Measurements from ENCODE around the gene SELENBP1.
A peak's percentile ranks its signal among the peaks of the same experiment; 100 is the strongest.
"Not testable (repeated sequence)": the region's sequence is repeated elsewhere in the genome, so short reads cannot be mapped to it uniquely, and the experiment has no call there.

The SELENBP1 gene

DNA sequence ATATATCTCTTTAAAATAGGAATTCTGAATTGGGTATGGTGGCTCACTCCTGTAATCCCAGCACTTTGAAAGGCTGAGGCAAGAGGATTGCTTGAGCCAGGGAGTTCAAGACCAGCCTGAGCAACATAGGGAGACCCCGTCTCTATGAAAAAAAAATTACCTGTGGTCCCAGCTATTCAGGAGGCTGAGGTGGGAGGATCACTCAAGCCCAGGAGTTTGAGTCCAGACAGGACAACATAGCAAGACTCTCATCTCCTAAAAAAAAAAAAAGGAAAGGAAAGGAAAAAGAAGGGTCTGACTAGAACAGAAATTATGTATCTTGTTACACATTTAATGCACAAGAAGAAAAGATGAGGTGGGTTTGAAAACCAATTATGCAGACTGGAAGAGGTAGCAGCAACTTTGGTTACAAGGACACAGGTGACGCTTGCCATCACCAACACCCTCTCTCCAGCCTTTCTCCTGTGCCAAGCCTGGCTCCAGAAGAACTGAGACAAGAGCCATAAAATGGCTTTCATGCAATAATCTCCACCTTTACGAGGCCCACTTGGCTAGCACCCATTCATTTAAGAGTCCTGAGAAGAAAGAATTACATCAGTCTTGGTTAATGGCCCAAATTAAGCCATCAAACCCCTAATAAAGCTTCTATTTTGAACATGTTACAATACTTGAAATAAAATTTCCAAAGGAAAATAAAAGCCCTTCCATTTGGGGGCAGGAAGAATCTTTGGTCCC is 4.8 kb upstream of the SELENBP1 start:
- no peak for DNase-seq (ENCODE audit: low read depth, low spot score)

DNA sequence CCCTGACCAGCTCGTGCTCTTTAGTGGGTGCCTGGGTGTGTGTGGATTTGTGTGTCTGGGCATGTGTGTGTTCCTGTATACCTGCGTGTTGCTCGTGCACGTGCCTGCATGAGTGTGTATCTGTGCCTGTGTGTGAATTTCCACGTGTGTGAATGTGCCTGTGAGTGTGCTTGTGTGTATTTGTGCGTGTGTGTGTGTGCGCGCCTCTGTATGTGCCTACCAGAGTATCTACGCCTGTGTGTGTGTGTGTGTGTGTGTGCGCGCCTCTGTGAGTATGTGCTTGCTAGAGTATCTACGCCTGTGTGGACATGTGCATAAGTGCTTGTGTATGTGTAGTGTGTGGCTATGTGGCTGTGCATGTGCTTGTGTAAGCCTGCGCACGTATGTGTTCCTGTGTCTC is 691 bp upstream of the SELENBP1 start:
- no peak for DNase-seq (ENCODE audit: low read depth, low spot score)

DNA sequence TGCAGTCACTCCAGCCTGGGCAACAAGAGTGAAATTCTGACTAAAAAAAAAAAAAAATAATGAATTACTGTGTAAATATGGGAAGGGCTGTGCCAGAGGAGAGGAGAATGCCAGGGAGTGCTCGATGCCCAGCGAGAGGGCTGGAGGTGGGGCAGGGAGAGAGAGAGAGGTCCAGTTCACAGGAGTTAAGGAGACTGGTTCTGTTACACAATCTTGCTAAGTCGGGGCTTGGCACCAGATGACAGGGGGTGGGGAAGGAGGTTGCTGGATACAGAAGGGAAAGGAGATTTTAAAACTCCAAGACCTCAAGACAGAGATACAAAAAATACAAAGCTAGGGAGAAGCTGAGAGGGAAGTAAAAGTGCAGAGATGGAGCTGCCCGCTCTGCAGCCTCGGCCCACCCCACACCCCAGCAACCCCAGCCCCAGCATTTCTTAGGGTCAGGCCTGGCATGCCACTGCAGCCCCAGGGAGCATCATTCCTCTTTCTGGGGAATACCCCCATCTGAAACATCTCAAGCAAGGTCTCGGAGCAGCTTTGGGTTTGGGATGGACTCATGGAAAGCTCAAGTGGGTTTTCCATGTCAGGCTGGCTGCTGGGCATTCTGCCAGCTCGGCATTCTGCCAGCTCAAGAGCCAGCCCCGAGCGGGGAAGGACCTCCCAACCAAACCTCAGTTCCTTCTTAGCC is 991 bp downstream of the SELENBP1 start:
- DNase-seq (ENCODE audit: low read depth, low spot score) = no peak

DNA sequence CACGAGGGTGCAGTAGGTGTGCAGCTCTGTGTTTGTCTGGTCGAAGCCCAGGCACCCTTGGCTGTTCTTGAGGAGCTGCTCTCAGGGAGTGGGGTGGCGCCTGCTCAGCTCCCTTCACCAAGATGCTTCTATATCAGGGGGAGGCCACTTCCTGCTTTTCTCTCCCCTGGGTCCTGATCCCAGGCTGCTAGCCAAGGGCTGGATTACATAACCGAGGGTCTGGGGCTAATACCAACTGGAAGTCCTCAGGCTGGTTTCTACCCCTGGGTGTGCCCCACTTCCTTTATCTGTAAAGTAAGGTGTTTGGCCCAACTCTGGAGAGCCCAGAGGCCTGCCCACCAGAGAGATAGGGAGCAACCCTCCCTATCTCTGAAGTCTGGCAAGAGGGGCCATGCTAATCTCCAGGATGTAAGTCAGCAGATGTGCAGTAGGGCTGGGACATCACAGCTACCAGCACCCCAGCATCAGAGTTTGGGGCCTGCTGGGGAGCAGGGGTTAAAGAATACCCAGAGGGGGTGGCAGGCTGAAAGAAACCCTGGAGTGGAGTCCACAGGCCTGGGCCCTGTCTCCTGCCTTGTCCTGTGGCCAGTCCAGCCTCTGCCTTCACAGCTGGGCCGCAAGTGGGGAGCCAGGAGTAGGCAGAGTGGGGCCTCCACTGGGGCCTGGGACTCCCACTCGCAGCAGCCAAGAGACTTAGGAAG is 2.1 kb downstream of the SELENBP1 start:
- no peak for DNase-seq (ENCODE audit: low read depth, low spot score)

DNA sequence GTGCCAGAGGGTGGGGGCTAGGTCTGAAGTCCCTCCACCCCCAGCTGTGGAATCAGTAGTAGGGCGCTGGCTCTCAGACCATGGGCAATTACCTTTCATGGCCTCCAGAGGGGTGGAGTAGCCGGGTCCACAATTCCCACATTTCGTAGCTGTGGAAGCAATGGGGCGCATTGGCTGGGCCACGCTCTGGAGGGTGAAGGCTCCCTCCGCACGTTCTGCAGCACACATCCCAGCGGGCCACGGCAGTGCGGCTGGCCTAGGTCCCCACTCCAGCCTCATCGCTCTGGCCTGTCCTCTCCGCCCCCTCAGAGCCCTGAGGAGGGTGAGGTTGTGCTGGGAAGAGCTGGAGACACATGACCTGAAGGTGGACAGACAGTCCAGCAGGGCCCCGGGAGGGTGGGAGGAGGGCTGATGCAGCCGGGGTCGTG is 2.9 kb downstream of the SELENBP1 start:
- DNase-seq (ENCODE audit: low read depth, low spot score) = no peak

DNA sequence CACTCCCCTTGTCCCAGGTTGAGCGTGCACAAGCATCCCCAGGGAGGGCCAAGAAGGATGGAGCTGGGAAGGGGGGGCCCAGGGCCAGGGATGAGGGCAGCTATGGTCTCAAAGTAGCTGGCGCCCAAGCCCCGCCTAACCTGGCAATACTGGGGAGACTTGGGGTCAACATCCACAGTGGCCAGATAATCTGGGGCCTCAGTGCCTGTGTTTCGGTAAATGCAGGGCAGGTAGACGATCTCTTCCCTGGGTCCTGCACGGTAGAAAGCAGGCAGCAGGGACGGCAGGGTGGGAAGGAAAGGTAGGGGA is 3.2 kb downstream of the SELENBP1 start:
- no peak for DNase-seq (ENCODE audit: low read depth, low spot score)

DNA sequence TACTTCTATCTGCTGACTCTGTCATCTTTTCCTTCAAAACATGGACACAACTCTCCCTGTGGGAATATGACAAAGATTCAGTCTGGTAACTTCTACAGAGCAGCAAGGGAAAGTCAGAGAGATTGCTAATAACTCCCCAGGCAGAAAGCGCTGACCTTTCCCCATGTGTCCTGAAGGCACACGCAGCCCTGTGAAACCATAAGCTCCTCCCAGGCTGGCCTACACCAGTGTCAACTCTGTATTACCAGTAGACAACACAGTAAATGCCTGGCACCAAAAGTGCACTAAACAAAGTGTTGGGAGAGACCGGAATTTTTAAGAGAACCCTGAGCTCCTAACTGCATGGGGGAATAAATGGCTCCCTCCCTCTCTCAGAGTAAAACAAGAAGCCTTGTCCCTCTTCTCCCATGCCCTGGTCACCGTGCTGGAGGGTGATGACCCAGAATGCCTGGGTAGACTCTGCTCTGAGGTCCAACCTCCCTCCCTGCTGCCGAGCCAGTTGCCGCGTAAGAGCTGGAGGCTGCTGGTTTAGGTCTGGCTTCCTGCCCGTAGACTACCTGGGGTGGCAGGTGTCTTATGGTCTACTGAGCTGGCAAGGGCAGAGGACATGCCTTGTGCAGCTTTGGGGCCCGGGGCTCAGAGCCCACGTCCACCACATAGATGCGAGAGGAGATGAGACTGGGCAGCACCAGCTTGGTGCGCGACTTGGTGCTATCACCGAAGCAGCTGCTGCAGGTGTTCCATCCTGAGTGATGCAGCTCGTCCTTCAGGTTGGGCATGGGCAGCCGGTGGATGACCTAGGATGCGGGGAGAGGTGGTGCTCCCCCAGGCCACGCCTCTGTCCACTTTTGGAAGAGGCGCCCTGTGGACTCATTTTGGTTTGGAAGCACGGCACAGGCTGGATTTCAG is 3.9 kb downstream of the SELENBP1 start:
- DNase-seq (ENCODE audit: low read depth, low spot score) = no peak

DNA sequence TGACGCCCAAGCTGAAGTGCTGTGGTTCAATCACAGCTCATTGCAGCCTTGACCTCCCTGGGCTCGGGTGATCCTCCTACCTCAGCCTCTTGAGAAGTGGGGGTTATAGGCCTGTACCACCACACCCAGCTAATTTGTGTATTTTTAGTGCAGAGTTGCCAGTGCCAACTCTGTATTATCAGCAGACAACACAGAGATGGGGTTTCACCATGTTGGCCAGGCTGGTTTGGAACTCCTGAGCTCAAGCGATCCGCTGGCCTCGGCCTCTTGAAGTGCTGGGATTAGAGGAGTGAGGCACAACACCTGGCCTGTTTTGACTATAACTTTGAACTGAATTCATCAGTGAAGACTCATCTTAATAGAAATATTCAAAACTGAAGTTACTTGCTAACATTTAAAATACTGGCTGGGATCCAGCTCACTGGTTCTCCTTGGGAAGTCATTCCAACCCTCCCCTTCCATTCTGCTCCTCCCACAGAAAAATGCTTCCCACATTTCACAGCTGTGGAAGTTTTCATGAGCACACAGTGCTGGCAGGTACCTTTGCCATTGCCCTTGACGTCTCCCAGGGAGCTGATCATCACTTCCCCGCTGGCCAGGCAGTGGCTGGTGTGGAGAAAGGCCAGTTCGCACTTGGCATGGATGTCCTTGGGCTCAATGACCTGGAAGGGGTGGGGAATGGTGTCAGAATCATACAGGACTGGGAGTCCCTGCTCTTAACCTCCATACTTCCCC is 4.7 kb downstream of the SELENBP1 start:
- DNase-seq (ENCODE audit: low read depth, low spot score) = no peak

DNA sequence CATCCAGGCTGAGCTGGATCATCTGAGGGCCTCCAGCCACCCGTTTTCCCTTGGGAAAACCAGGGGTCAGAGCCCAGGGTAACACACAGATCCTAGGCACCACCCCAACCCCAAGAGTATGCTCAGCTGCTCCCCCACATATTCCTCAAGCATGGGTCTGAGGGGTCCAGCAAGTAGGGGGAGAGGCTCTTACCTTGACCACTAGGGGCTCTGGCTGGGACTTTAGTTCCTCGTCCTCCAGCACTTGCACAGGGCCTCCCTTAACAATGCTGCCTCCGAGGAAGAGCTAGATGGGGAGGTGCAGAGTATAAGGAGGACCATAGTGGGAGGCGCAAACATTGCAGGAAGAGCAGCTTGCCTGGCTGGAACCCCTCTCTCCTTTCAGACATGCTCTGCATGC is 7.5 kb downstream of the SELENBP1 start:
- DNase-seq (ENCODE audit: low read depth, low spot score) = no peak

DNA sequence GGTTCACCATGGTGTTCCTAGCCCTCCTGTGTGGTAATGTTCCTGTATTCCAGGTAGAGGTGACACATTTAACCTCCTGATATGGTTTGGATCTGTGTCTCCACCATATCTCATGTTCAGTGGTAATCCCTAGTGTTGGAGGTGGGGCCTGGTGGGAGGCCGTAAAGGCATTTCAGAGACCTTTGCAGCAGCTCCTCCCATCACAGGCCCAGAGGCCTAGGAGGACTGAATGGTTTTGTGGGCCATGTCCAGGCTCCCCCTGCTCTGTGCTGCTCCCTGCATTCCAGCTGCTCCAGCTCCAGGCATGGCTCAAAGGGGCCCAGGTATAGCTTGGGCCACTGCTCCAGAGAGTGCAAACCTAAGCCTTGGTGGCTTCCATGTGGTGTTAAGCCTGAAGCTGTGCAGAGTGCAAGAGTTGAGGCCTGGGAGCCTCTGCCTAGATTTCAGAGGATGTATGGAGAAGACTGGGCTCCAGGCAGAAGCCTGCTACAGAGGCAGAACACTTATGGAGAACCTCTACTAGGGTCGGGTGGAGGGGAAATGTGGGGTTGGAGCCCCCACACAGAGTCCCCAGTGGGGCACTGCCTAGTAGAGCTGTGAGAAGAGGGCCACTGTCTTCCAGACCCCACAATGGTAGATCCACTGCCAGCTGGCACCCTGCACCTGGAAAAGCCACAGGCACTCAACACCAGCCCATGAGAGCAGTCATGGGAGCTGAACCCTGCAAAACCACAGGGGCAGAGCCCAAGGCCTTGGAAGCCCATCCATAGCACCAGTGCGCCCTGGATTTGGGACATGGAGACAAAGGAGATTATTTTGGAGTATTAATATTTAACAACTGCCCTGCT is 10.0 kb downstream of the SELENBP1 start:
- DNase-seq (ENCODE audit: low read depth, low spot score) = no peak

DNA sequence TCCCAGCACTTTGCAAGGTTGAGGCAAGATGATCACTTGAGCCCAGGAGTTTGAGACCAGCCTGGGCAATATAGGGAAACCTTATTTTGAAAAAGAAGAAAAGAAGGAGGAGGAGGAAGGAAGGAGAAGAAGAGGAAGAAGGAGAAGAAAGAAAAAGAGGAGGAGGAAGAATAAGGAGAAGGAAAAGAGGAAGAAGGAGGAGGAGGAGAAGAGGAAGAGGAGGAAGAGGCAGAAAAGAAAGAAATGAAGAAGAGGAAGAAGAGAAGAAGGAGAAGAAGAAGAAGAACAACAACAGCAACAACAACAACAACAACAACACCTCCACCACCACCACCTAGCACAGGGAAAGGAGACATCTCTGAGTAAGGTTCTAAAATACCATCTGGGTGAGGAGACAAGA is 10.6 kb downstream of the SELENBP1 start:
- DNase-seq (ENCODE audit: low read depth, low spot score) = no peak

DNA sequence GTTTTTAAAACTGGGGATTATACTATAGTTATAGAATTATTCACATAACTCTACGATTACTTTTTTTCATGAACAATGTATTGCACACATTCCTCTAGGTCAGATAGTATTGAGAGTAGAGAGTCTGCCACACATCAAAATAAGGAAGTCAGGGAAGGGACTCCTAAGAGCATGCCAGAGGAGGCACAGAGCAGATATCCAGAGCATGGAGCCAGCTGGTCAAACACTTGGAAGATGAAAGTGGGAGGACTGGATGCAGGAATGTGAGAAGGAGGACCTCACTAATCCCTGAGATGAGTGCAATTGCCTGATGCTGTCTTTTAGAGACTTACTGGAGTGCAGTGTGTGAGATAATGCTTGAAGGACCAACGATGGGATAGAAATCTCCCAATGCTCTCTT is 15.8 kb downstream of the SELENBP1 start:
- DNase-seq (ENCODE audit: low read depth, low spot score) = no peak

DNA sequence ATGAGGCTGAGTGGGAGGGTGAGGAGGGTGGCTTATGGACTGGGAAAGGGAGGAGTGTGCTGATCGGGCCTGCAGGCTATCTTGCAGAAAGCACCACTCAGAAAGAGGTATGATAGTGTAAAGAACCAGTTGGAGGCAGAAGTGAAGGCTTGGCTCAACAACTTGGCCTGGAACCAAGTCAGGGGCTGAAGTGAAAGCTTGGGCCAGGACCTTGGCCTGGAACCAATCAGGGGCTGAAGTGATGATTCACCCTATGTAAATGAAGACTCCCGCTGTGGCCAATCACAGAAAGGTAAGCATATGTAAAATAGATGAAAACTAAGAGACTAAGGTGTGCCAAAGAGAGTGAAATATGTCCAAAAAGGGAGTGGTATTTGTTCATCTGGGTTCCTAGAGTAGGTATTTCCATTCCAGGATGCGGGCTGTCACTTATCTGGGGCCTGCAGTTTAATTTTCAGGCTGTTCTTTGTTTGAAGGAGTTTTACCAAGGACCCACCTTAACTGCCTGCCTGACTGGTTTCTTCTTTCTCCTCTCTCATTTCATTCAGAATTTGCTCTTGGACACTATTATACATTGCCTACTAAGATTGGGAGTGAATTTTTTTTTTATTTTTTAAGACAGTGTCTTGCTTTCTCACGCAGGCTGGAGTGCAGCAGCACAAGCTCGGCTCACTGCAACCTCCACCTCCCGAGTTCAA is 20.3 kb downstream of the SELENBP1 start:
- DNase-seq (ENCODE audit: low read depth, low spot score) = no peak

DNA sequence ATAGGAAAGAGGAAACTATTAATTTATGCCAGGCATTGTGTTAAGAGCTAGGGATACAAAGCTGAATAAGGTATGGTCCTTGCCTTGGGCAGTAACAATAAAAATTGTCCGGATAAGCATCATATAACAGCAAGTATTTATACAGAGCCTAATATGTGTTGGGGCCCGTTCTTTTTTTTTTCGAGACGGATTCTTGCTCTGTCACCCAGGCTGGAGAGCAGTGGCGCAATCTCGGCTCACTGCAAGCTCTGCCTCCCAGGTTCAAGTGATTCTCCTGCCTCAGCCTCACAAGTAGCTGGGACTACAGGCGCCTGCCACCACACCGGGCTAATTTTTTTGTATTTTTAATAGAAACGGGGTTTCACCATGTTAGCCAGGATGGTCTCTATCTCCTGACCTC is 22.2 kb downstream of the SELENBP1 start:
- DNase-seq (ENCODE audit: low read depth, low spot score) = not testable (repeated sequence)

DNA sequence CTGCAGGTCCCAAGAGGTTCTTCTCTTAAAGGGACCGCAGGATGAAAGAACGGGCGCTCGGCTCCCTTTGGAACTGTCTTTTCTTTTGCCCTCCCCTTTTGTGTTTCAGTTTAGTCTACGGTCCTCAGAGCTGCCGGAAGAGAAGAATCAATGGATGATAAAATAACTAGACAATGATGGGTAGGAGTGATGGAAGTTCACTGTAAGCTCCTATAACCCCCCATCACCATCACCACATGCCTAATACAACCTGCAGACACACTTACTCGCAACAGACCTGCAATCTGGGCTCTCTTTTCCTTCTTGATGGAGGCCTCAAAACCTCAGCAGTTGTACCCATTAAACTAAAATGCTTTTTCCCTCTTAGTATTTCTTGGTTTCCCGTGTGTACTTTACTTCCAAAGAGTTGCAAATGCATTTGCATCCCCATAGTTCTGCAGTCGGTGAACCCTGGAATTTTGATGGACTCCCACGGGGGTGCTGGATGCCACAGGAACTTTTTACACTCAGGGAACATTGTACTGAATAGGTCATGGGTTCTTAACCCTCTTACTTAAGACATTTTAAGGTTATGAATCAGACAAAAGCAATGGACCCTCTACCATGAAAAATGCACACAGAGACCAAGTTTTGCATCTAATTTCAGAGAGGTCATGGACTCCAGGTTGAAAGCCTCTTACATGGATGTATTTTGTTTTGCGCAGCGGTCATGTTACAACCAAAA is 24.8 kb downstream of the SELENBP1 start:
- no peak for DNase-seq (ENCODE audit: low read depth, low spot score)

DNA sequence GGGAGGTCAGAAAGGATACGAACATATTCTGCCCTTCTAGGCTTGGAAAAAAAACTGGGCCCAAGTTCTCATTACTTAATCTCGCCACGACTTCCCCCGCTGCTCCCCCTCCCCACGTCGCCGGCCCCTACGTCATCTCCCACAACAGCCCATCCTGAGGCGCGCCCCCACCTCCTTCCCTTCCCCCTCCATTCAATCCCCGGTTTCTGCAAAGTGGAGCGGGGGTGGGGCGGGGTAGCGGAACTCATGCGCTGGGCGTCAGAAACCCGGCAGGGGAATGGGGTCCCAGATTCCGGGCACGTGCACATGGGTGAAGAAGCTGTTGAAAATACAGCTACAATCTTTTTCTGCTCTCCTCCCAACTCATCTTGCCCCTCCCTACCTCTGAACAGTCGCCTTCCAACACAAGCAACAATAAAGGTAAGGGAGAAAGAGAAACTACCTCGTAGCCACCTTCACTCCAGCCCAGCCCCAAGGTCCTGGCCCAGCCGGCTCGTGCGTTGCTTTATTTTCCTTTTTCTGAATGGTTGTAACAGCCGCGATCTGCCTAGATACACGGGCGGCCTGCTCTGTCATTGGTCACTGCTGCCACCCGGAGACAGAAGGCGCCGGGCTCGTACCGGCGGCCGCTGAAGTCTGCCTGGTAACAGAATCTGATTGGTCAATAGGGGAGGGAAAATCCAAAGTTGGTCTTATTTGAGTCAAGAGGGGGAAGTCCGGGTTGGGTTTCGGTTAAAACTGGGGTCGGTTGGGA is 25.6 kb downstream of the SELENBP1 start, which contains the start of gene RFX5:
Gene RFX5, minus strand, starts transcription at position 484 of the 754 bp plus-strand sequence. CDS start 932 bp downstream, outside the sequence.
- peak; percentile 99 for DNase-seq (ENCODE audit: low read depth, low spot score)

DNA sequence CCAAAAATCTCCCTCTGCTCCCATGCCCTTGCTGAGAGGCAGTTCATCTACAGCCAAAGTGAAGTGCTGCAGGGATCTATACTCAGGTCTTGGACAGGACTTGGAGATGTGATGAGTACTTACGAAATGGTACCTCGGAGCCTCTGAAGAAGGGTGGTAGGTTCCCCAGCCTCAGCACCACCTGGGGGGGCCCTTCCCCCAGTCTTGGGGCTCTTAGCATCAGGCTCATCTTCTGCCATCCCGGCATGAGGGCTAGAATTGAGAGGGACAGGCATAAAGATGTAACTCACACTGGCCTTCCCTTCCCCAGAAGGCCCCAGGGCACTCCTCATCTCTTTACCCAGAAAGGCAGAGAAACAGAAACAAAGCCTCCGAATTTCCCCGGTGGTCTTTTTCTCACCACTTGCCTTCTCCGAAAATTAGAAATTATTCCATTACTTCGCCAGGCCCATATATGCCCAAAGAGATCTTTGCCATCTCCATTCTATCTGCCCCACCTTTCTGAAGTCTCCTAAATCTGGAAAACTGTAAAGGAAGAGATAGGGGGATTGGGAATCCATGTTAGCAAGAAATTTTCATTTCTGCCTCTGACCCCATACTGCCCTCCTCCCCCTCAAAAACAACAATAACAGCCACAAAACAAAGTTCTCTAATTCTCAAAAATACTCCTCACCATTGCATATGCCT is 26.3 kb downstream of the SELENBP1 start:
- DNase-seq (ENCODE audit: low read depth, low spot score) = no peak
